ENCODE results near the gene PIGO. TPM values are rescaled to one million over a fixed set of nuclear protein-coding genes. Genes with fewer than 3 reads are reported as not detected.

The PIGO gene
- total and polyA plus RNA-seq, 9 of the 15 experiments (the other 6 are each of a cell fraction or from before 2014, with no cell fraction given) = 5.4 to 13.7 (median 9.7) TPM

- TF ChIP-seq CREB3L1 (IDR thresholded peaks at IDR 0.05; ENCODE audit: borderline replicate concordance, low read depth) = peak; percentile 67; the same call in 1 of the 2 replicates
- no peak for TF ChIP-seq TAF7 (tag; IDR thresholded peaks at IDR 0.05)
- peak in 2 of 3 experiments; percentile 63 to 71 for TF ChIP-seq YY1 (IDR thresholded peaks at IDR 0.05; ENCODE audit: borderline replicate concordance in 1 of 3, control insufficient read depth in 1 of 3, extremely low read depth in 1 of 3, insufficient read depth in 3 of 3, insufficient read length in 1 of 3, insufficient replicate concordance in 2 of 3, low read depth in 1 of 3, low read length in 2 of 3)
- TF ChIP-seq SIN3B (IDR thresholded peaks at IDR 0.05; ENCODE audit: low read depth) = peak; percentile 58; the same call in 1 of the 2 replicates
- TF ChIP-seq BACH1 (tag; IDR thresholded peaks at IDR 0.05) = no peak
- TF ChIP-seq ID3 (CRISPR knock-in tag; IDR thresholded peaks at IDR 0.05) = no peak
- TF ChIP-seq ID3 (tag; IDR thresholded peaks at IDR 0.05) = no peak
- TF ChIP-seq STAG1 (CRISPR knock-in tag; IDR thresholded peaks at IDR 0.05; ENCODE audit: borderline replicate concordance) = no peak
- no peak for TF ChIP-seq ZNF75A (CRISPR knock-in tag; IDR thresholded peaks at IDR 0.05)
- TF ChIP-seq C11orf30 (IDR thresholded peaks at IDR 0.05; ENCODE audit: low read depth) = peak; percentile 66
- no peak for TF ChIP-seq ZNF655 (CRISPR knock-in tag; IDR thresholded peaks at IDR 0.05)
- peak; percentile 56; the same call in 1 of the 2 replicates for TF ChIP-seq E2F1 (CRISPR knock-in tag; IDR thresholded peaks at IDR 0.05)
- TF ChIP-seq ZNF146 (CRISPR knock-in tag; IDR thresholded peaks at IDR 0.05; ENCODE audit: unreplicated experiment) = no peak
- TF ChIP-seq ZNF583 (CRISPR knock-in tag; IDR thresholded peaks at IDR 0.05) = no peak
- peak; percentile 36; the same call in 1 of the 2 replicates for TF ChIP-seq CTBP1 (IDR thresholded peaks at IDR 0.05; ENCODE audit: borderline replicate concordance)
- peak; percentile 60; the same call in 1 of the 2 replicates for TF ChIP-seq ARID4B (CRISPR knock-in tag; IDR thresholded peaks at IDR 0.05)
Observed at GRCh38 chr9:35079426-35080341, 16.7 kb downstream of the PIGO start, which contains the start of gene FANCG (continued).

Measured in K562 (cell line).